ENCODE data around the gene ERH.

ERH gene

DNA sequence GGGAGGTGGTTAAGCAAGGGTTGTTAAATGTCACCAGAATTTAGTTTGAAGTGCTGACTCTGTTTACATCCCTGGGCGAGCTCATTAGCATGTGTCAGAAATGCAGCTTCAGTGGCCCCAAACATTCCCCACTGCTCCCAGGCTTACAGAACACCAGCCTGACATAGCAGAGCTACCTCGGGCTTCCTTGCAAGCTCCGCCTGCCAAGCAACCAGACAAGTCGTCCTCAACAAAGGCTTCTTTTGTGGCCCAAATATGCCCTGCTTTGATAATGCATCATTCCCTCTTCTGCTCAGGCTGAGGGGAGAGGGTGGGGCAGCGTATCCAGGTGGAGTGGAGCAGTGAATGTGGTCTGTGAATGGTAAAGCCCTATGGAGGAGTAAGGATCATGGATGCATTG lies 28.0 kb downstream of the ERH start:
- Histone ChIP-seq H3K4me2 (ENCODE audit: low read length, poor library complexity, severe bottlenecking) (no peak overlapping the region), H3K27me3 (ENCODE audit: control insufficient read depth in 1 of 2, insufficient read depth in 1 of 2, low read length in 2 of 2) (no peaks in the 10 kb centered on the region), H3K4me3 (ENCODE audit: insufficient read depth in 1 of 2, low read depth in 1 of 2, low read length in 2 of 2) (no peak overlapping the region), H3K23ac (ENCODE audit: low read length in 2 of 2) (no peak overlapping the region), H3K18ac (ENCODE audit: low read depth in 1 of 2, low read length in 2 of 2) (no peak overlapping the region), H2BK15ac (ENCODE audit: low read depth, poor library complexity, severe bottlenecking) (no peak overlapping the region), H2AK5ac (ENCODE audit: low read length, severe bottlenecking) (no peak overlapping the region), H2BK120ac (ENCODE audit: low read depth, low read length) (no peak overlapping the region), H4K91ac (ENCODE audit: low read length) (no peak overlapping the region), H3K79me1 (replicated peaks; ENCODE audit: low read length, poor library complexity, severe bottlenecking) (no peaks in the 10 kb centered on the region), H3K27ac (ENCODE audit: low read length, poor library complexity, severe bottlenecking) (no peak overlapping the region), H3K14ac (ENCODE audit: low read length in 2 of 2) (no peak overlapping the region), H3K36me3 (ENCODE audit: control insufficient read depth in 1 of 2, insufficient read depth in 2 of 2, low read depth in 1 of 2, low read length in 2 of 2) (peaks cover 5 to 12% of the 10 kb centered on the region in 2 experiments), H2AFZ (ENCODE audit: low read depth, low read length) (no peak overlapping the region), H3K9me3 (ENCODE audit: control insufficient read depth, low read length) (peaks cover 3% of the 10 kb centered on the region), H4K8ac (ENCODE audit: low read length) (no peak overlapping the region), H3K4me1 (ENCODE audit: control insufficient read depth, insufficient read depth, low read depth, low read length) (no peaks in the 10 kb centered on the region), H2BK12ac (ENCODE audit: low read length in 2 of 2) (no peak overlapping the region), H3K9ac (ENCODE audit: low read length) (no peak overlapping the region), H3K4ac (ENCODE audit: low read depth in 1 of 2, low read length in 2 of 2) (no peak overlapping the region), H2BK5ac (ENCODE audit: low read depth, low read length, poor library complexity, severe bottlenecking) (no peak overlapping the region)
- DNase-seq = no peak
- 76% methylated on average over 5 of the region's 5 CpGs for WGBS

DNA sequence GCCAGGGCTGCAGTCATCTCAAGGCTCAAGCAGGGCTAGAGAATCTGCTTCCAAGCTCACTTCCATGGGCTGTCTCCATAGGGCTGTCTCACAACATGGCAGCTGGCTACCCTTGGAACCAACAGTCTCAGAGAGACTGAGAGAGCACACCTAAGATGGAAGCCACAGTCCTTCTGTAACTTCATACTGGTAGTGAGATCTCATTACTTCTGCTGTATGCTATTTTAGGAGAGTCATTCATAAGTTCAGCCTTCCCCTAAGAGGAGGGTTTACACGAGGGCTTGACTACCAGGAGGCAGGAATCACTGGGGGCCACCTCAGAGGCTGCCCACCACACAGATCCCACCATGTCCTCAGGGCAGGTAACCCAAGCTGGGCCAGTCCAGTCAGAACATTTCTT lies 29.7 kb downstream of the ERH start:
- Histone ChIP-seq H3K4ac (ENCODE audit: low read depth in 1 of 2, low read length in 2 of 2) (no peak overlapping the region), H3K27me3 (ENCODE audit: control insufficient read depth in 1 of 2, insufficient read depth in 1 of 2, low read length in 2 of 2) (no peaks in the 10 kb centered on the region), H3K23ac (ENCODE audit: low read length in 2 of 2) (no peak overlapping the region), H3K9me3 (ENCODE audit: control insufficient read depth, low read length) (no peaks in the 10 kb centered on the region), H2AFZ (ENCODE audit: low read depth, low read length) (no peak overlapping the region), H2BK12ac (ENCODE audit: low read length in 2 of 2) (no peak overlapping the region), H3K4me3 (ENCODE audit: insufficient read depth in 1 of 2, low read depth in 1 of 2, low read length in 2 of 2) (no peak overlapping the region), H4K8ac (ENCODE audit: low read length) (no peak overlapping the region), H2BK120ac (ENCODE audit: low read depth, low read length) (no peak overlapping the region), H3K14ac (ENCODE audit: low read length in 2 of 2) (no peak overlapping the region), H2AK5ac (ENCODE audit: low read length, severe bottlenecking) (no peak overlapping the region), H3K9ac (ENCODE audit: low read length) (no peak overlapping the region), H3K79me1 (replicated peaks; ENCODE audit: low read length, poor library complexity, severe bottlenecking) (no peaks in the 10 kb centered on the region), H3K18ac (ENCODE audit: low read depth in 1 of 2, low read length in 2 of 2) (no peak overlapping the region), H4K91ac (ENCODE audit: low read length) (no peak overlapping the region), H2BK5ac (ENCODE audit: low read depth, low read length, poor library complexity, severe bottlenecking) (no peak overlapping the region), H3K4me1 (ENCODE audit: control insufficient read depth, insufficient read depth, low read depth, low read length) (no peaks in the 10 kb centered on the region), H2BK15ac (ENCODE audit: low read depth, poor library complexity, severe bottlenecking) (no peak overlapping the region), H3K27ac (ENCODE audit: low read length, poor library complexity, severe bottlenecking) (no peak overlapping the region), H3K36me3 (ENCODE audit: control insufficient read depth in 1 of 2, insufficient read depth in 2 of 2, low read depth in 1 of 2, low read length in 2 of 2) (peaks cover 0 to 5% of the 10 kb centered on the region in 2 experiments), H3K4me2 (ENCODE audit: low read length, poor library complexity, severe bottlenecking) (no peak overlapping the region)
- DNase-seq = no peak
- 100% methylated on average over 1 of the region's 1 CpG for WGBS

DNA sequence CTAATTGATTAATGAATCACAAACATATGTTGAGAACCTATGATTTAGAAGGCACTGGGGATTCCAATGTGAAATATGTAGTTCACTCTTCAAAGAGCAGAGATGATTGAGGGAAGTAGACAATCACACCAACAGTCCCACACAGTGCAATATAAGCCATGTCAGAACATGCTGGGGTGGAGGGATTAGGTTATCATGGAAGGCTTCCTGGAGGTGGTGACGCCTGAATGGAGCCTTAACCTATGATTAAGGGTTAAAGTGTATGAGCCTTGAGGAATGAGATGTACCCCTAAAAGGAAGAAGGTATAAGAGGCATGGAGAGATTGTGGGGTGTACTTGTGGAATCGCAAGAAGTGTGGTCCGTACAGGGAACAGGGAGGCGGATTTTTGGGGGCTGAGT lies 31.3 kb downstream of the ERH start:
- H3K9ac ChIP-seq (ENCODE audit: low read length) = no peak overlapping the region
- H2BK12ac ChIP-seq (ENCODE audit: low read length in 2 of 2) = no peak overlapping the region
- H2BK120ac ChIP-seq (ENCODE audit: low read depth, low read length) = no peak overlapping the region
- no peak overlapping the region for H4K8ac ChIP-seq (ENCODE audit: low read length)
- H3K27ac ChIP-seq (ENCODE audit: low read length, poor library complexity, severe bottlenecking) = no peak overlapping the region
- no peaks in the 10 kb centered on the region for H3K79me1 ChIP-seq (replicated peaks; ENCODE audit: low read length, poor library complexity, severe bottlenecking)
- no peak overlapping the region for H2BK15ac ChIP-seq (ENCODE audit: low read depth, poor library complexity, severe bottlenecking)
- no peak overlapping the region for H4K91ac ChIP-seq (ENCODE audit: low read length)
- no peak overlapping the region for H3K4me3 ChIP-seq (ENCODE audit: insufficient read depth in 1 of 2, low read depth in 1 of 2, low read length in 2 of 2)
- no peak overlapping the region for H2AFZ ChIP-seq (ENCODE audit: low read depth, low read length)
- H3K4me2 ChIP-seq (ENCODE audit: low read length, poor library complexity, severe bottlenecking) = no peak overlapping the region
- peaks cover 2% of the 10 kb centered on the region for H3K4me1 ChIP-seq (ENCODE audit: control insufficient read depth, insufficient read depth, low read depth, low read length)
- 96% methylated on average over 4 of the region's 4 CpGs for WGBS
- H2AK5ac ChIP-seq (ENCODE audit: low read length, severe bottlenecking) = no peak overlapping the region
- no peaks in the 10 kb centered on the region for H3K9me3 ChIP-seq (ENCODE audit: control insufficient read depth, low read length)
- no peak overlapping the region for H2BK5ac ChIP-seq (ENCODE audit: low read depth, low read length, poor library complexity, severe bottlenecking)
- H3K4ac ChIP-seq (ENCODE audit: low read depth in 1 of 2, low read length in 2 of 2) = no peak overlapping the region
- H3K18ac ChIP-seq (ENCODE audit: low read depth in 1 of 2, low read length in 2 of 2) = no peak overlapping the region
- no peak for DNase-seq
- H3K36me3 ChIP-seq (ENCODE audit: control insufficient read depth in 1 of 2, insufficient read depth in 2 of 2, low read depth in 1 of 2, low read length in 2 of 2) = peaks cover 0 to 2% of the 10 kb centered on the region in 2 experiments
- no peak overlapping the region for H3K14ac ChIP-seq (ENCODE audit: low read length in 2 of 2)
- H3K23ac ChIP-seq (ENCODE audit: low read length in 2 of 2) = no peak overlapping the region
- peaks cover 0 to 11% of the 10 kb centered on the region in 2 experiments for H3K27me3 ChIP-seq (ENCODE audit: control insufficient read depth in 1 of 2, insufficient read depth in 1 of 2, low read length in 2 of 2)

DNA sequence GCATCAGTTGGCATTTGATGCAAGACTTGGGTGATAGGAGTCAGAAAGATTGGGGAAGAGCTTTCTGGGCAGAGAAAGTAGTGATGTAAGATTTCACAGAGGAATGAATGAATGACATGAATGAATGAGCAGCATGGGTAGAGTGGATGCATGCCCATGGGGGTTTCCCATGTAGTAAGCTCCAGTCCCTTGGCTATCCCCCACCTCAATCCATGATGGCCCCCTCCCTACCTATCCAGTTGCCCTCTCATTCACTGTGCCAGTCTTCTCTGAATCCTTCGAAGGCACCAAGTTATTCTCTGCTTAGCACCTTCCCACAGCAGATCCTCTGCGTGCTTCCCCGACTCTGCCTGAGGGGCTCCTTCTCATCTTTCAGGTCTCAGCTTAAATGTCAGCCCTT lies 32.0 kb downstream of the ERH start:
- H3K36me3 ChIP-seq (ENCODE audit: control insufficient read depth in 1 of 2, insufficient read depth in 2 of 2, low read depth in 1 of 2, low read length in 2 of 2) = peaks cover 0 to 2% of the 10 kb centered on the region in 2 experiments
- H2BK15ac ChIP-seq (ENCODE audit: low read depth, poor library complexity, severe bottlenecking) = no peak overlapping the region
- no peak overlapping the region for H3K27ac ChIP-seq (ENCODE audit: low read length, poor library complexity, severe bottlenecking)
- H3K14ac ChIP-seq (ENCODE audit: low read length in 2 of 2) = no peak overlapping the region
- H4K8ac ChIP-seq (ENCODE audit: low read length) = no peak overlapping the region
- no peak overlapping the region for H2AK5ac ChIP-seq (ENCODE audit: low read length, severe bottlenecking)
- H2BK120ac ChIP-seq (ENCODE audit: low read depth, low read length) = no peak overlapping the region
- peaks cover 2% of the 10 kb centered on the region for H3K4me1 ChIP-seq (ENCODE audit: control insufficient read depth, insufficient read depth, low read depth, low read length)
- H3K27me3 ChIP-seq (ENCODE audit: control insufficient read depth in 1 of 2, insufficient read depth in 1 of 2, low read length in 2 of 2) = peaks cover 0 to 15% of the 10 kb centered on the region in 2 experiments
- no peaks in the 10 kb centered on the region for H3K9me3 ChIP-seq (ENCODE audit: control insufficient read depth, low read length)
- no peak overlapping the region for H2AFZ ChIP-seq (ENCODE audit: low read depth, low read length)
- no peak overlapping the region for H3K23ac ChIP-seq (ENCODE audit: low read length in 2 of 2)
- no peaks in the 10 kb centered on the region for H3K79me1 ChIP-seq (replicated peaks; ENCODE audit: low read length, poor library complexity, severe bottlenecking)
- no peak overlapping the region for H3K4ac ChIP-seq (ENCODE audit: low read depth in 1 of 2, low read length in 2 of 2)
- H3K18ac ChIP-seq (ENCODE audit: low read depth in 1 of 2, low read length in 2 of 2) = no peak overlapping the region
- no peak overlapping the region for H3K4me3 ChIP-seq (ENCODE audit: insufficient read depth in 1 of 2, low read depth in 1 of 2, low read length in 2 of 2)
- 73% methylated on average over 3 of the region's 3 CpGs for WGBS
- H2BK12ac ChIP-seq (ENCODE audit: low read length in 2 of 2) = no peak overlapping the region
- no peak for DNase-seq
- H3K9ac ChIP-seq (ENCODE audit: low read length) = no peak overlapping the region
- H2BK5ac ChIP-seq (ENCODE audit: low read depth, low read length, poor library complexity, severe bottlenecking) = no peak overlapping the region
- H4K91ac ChIP-seq (ENCODE audit: low read length) = no peak overlapping the region
- H3K4me2 ChIP-seq (ENCODE audit: low read length, poor library complexity, severe bottlenecking) = no peak overlapping the region

All from mesenchymal stem cell (in vitro differentiated cells and primary cell).